ENCODE data around the gene DSG3. TPM values are rescaled to one million over a fixed set of nuclear protein-coding genes. Genes with fewer than 3 reads are reported as not detected.

The DSG3 gene
- total and polyA plus RNA-seq, 4 donors, result 0.03 to 0.09 TPM; not detected in 2

- no peak for TF ChIP-seq CTCF (IDR thresholded peaks at IDR 0.05; ENCODE audit: control extremely low read depth, extremely low read depth)
- ATAC-seq (ENCODE audit: insufficient read depth, low FRiP score) (no peak), DNase-seq (no peak)
- no peak overlapping the region for H3K4me3 ChIP-seq
- H3K4me1 ChIP-seq (ENCODE audit: control insufficient read depth in 5 of 5, insufficient read depth in 5 of 5, low read length in 5 of 5), result peaks cover 0 to 12% (median 0%) of the 10 kb centered on the region in 5 donors
- H3K36me3 ChIP-seq (ENCODE audit: control insufficient read depth in 4 of 4, insufficient read depth in 4 of 4, low read length in 4 of 4), result no peaks in the 10 kb centered on the region
- H3K9me3 ChIP-seq (ENCODE audit: control insufficient read depth in 4 of 4, insufficient read depth in 3 of 4, low read length in 3 of 4), result no peaks in the 10 kb centered on the region
- H3K27ac ChIP-seq (ENCODE audit: low read depth in 1 of 2, low read length in 1 of 2), result no peak overlapping the region
- 76 to 84% methylated on average over 4 of the region's 4 CpGs for WGBS, 2 donors
- H3K27me3 ChIP-seq (ENCODE audit: control insufficient read depth in 3 of 3, insufficient read depth in 3 of 3, low read length in 2 of 3), result no peaks in the 10 kb centered on the region
- no peak overlapping the region for H3K9ac ChIP-seq (ENCODE audit: insufficient read depth in 1 of 2, low read length in 2 of 2)
Observed at GRCh38 chr18:31513189-31513935, 65.8 kb downstream of the DSG3 start.

GRCh38 chr18:31516437-31516836, 68.9 kb downstream of the DSG3 start:
- Histone ChIP-seq H3K4me3 (no peak overlapping the region), H3K27me3 (ENCODE audit: control insufficient read depth in 3 of 3, insufficient read depth in 3 of 3, low read length in 2 of 3) (no peaks in the 10 kb centered on the region), H3K36me3 (ENCODE audit: control insufficient read depth in 4 of 4, insufficient read depth in 4 of 4, low read length in 4 of 4) (peaks cover 0 to 2% (median 0%) of the 10 kb centered on the region in 4 donors), H3K27ac (ENCODE audit: low read depth in 1 of 2, low read length in 1 of 2) (no peak overlapping the region), H3K9me3 (ENCODE audit: control insufficient read depth in 4 of 4, insufficient read depth in 3 of 4, low read length in 3 of 4) (no peaks in the 10 kb centered on the region), H3K4me1 (ENCODE audit: control insufficient read depth in 5 of 5, insufficient read depth in 5 of 5, low read length in 5 of 5) (peaks cover 0 to 9% (median 0%) of the 10 kb centered on the region in 5 donors), H3K9ac (ENCODE audit: insufficient read depth in 1 of 2, low read length in 2 of 2) (no peak overlapping the region)
- DNase-seq, result no peak
- WGBS, 2 donors, result 94 to 97% methylated on average over 3 of the region's 3 CpGs
- no peak for TF ChIP-seq CTCF (IDR thresholded peaks at IDR 0.05; ENCODE audit: control extremely low read depth, extremely low read depth)
- ATAC-seq (ENCODE audit: insufficient read depth, low FRiP score), result no peak

DNA sequence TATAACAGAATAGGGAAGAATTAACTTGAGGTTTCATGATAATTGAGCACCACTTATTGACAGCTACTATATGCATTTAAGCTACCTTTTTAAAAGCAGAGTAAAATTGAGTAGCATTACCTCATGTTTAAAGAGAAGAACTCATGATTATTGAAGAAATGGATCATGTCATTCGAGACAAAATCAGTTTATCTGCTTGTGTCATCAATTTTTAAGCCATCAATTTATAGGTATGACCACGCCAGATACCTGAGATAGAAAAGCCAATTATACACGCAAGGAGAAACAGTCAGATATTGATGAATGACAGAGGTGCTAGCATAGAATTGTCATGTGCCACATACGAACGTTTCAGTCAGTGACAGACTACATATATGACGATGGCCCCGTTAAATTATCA, 78.8 kb downstream of the DSG3 start:
- TF ChIP-seq CTCF (IDR thresholded peaks at IDR 0.05; ENCODE audit: control extremely low read depth, extremely low read depth), result no peak
- Histone ChIP-seq H3K9ac (ENCODE audit: insufficient read depth in 1 of 2, low read length in 2 of 2) (no peak overlapping the region), H3K27ac (ENCODE audit: low read depth in 1 of 2, low read length in 1 of 2) (no peak overlapping the region), H3K9me3 (ENCODE audit: control insufficient read depth in 4 of 4, insufficient read depth in 3 of 4, low read length in 3 of 4) (no peaks in the 10 kb centered on the region), H3K27me3 (ENCODE audit: control insufficient read depth in 3 of 3, insufficient read depth in 3 of 3, low read length in 2 of 3) (no peaks in the 10 kb centered on the region), H3K4me3 (no peak overlapping the region), H3K4me1 (ENCODE audit: control insufficient read depth in 5 of 5, insufficient read depth in 5 of 5, low read length in 5 of 5) (no peaks in the 10 kb centered on the region), H3K36me3 (ENCODE audit: control insufficient read depth in 4 of 4, insufficient read depth in 4 of 4, low read length in 4 of 4) (peaks cover 0 to 18% (median 8%) of the 10 kb centered on the region in 4 donors)
- 80 to 88% methylated on average over 7 of the region's 7 CpGs for WGBS, 2 donors
- no peak for DNase-seq
- no peak for ATAC-seq (ENCODE audit: insufficient read depth, low FRiP score)

Other genes with a start within 250 kb of the DSG3 start
- not detected for gene DSG1, start 129.6 kb upstream of the DSG3 start, total RNA-seq
- not detected for gene DSG1, start 129.6 kb upstream of the DSG3 start, polyA plus RNA-seq
- not detected for gene DSG4, start 71.0 kb upstream of the DSG3 start, total RNA-seq
- not detected for gene DSG4, start 71.0 kb upstream of the DSG3 start, polyA plus RNA-seq
- gene DSG2, start 50.4 kb downstream of the DSG3 start, total RNA-seq, result 10 to 100 TPM; 26.8 to 28.0 TPM
- 10 to 100 TPM in 1 of 2 donors, 1 to 10 TPM in 1; 8.9 to 16.4 TPM for gene DSG2, start 50.4 kb downstream of the DSG3 start, polyA plus RNA-seq
- 1 to 10 TPM in 1 of 2 donors, under 1 TPM in 1; 0.97 to 1.1 TPM for gene TTR, start 144.1 kb downstream of the DSG3 start, total RNA-seq
- under 1 TPM; 0.13 to 0.43 TPM for gene TTR, start 144.1 kb downstream of the DSG3 start, polyA plus RNA-seq
- 1 to 10 TPM; 4.8 to 7.5 TPM for gene B4GALT6, start 236.8 kb downstream of the DSG3 start, total RNA-seq
- gene B4GALT6, start 236.8 kb downstream of the DSG3 start, polyA plus RNA-seq, result 1 to 10 TPM in 1 of 2 donors, under 1 TPM in 1; 0.86 to 1.2 TPM